ENCODE measurements around the gene NUDT6. TPM values are rescaled to one million over a fixed set of nuclear protein-coding genes. Genes with fewer than 3 reads are reported as not detected.

The NUDT6 gene
- total RNA-seq, 1 donor from 2014 or later = 6.9 TPM

Other genes starting within 250 kb of the NUDT6 start
- 2.5 TPM in 2 replicates for gene BBS12, start 189.9 kb downstream of the NUDT6 start, total RNA-seq
- gene FGF2, start 95.8 kb downstream of the NUDT6 start, total RNA-seq = 3.0 and 4.9 TPM in 2 replicates